HepG2 (cell line): Measurements from ENCODE around the gene ALK. TPM values are rescaled to one million over a fixed set of nuclear protein-coding genes. Genes with fewer than 3 reads are reported as not detected.

ENCODE experiments used
- ATAC-seq: fragments of 200-7000 bp; cut with Tn5 transposase; 3 replicates; pipeline ENCODE4 v1.9.1; 2020; ENCODE audit warnings: mild to moderate bottlenecking, moderate library complexity
- BruUV-seq: library from RNA; stranded (reverse); fragments of 400-500 nt; replicated peaks from 2 replicates; lab custom pipeline; 2021; lab: Mats Ljungman, UMichigan
- CTCF ChIA-PET: fragments of 300-600 bp; formaldehyde crosslinking; extraction: SDS; loops from one replicate; lab custom pipeline; 2021; ENCODE audit warnings: low total read pairs, inconsistent platforms, low intra/inter-chr PET ratio; lab: Yijun Ruan, JAX
- POLR2A ChIA-PET: fragments of 350-600 bp; sonication (Branson Sonifier 250); formaldehyde crosslinking; loops from one replicate; lab custom pipeline; 2020; ENCODE audit warnings: antibody characterized with exemption, inconsistent platforms; lab: Yijun Ruan, JAX
- DNase-seq: peaks from one replicate; pipeline ENCODE4 v3.0.0-alpha.2; 2015; ENCODE audit warnings: low spot score
- FAIRE-seq: peaks from 3 replicates; lab custom pipeline; 2011; peaks lifted over from hg19 to GRCh38; lab: Jason Lieb, UNC
- H2AFZ ChIP-seq: one replicate; pipeline ENCODE4 v1.6.1; 2011; ENCODE audit warnings: low read length, inconsistent platforms
- H3K27ac ChIP-seq: fragments of 300-600 bp; 3 replicates; pipeline ENCODE4 v1.8.0; 2011; ENCODE audit warnings: mixed run types, mild to moderate bottlenecking, mixed read lengths, low read length, inconsistent platforms; ENCODE audit not compliant: insufficient read depth; ENCODE audit errors: extremely low read length
- H3K27me3 ChIP-seq, 2 experiments: fragments of 200-600 bp in 1 of 2; 2 replicates in 1 of 2; 3 replicates in 1 of 2; pipeline versions ENCODE4 v1.6.0 to v1.8.0; 2011; ENCODE audit warnings: low read length in 2 of 2, mild to moderate bottlenecking in 2 of 2, moderate library complexity in 2 of 2, inconsistent platforms in 1 of 2; ENCODE audit not compliant: insufficient read depth in 2 of 2, control insufficient read depth in 1 of 2
- H3K36me3 ChIP-seq, 2 experiments: fragments of 200-600 bp in 1 of 2; replicated peaks in 1 of 2; 2 replicates in 1 of 2; 3 replicates in 1 of 2; pipeline versions ENCODE4 v1.5.1 to v1.8.0; 2011; ENCODE audit warnings: low read length in 2 of 2, inconsistent platforms in 1 of 2; ENCODE audit not compliant: insufficient read depth in 2 of 2, control insufficient read depth in 1 of 2
- H3K4me1 ChIP-seq: 2 replicates; pipeline ENCODE4 v1.5.1; 2012; ENCODE audit warnings: low read length, inconsistent platforms; ENCODE audit not compliant: insufficient read depth
- H3K4me2 ChIP-seq: 2 replicates; pipeline ENCODE4 v1.6.0; 2011; ENCODE audit warnings: low read depth, low read length, inconsistent platforms
- H3K4me3 ChIP-seq, 3 experiments: fragments of 200-600 bp in 1 of 3; sonication (generic), shearing (Covaris generic) in 1 of 3; replicated peaks in 1 of 3; 2 replicates each; pipeline ENCODE4 v1.5.1; 2011 to 2016; ENCODE audit warnings: low read length in 3 of 3, inconsistent platforms in 2 of 3, low read depth in 2 of 3, mild to moderate bottlenecking in 2 of 3, control low read depth in 1 of 3, mixed read lengths in 1 of 3; ENCODE audit not compliant: insufficient read depth in 1 of 3
- H3K79me2 ChIP-seq: one replicate; pipeline ENCODE4 v1.6.1; 2011; ENCODE audit warnings: low read length, inconsistent platforms; ENCODE audit not compliant: insufficient read depth
- H3K9ac ChIP-seq: 2 replicates; pipeline ENCODE4 v1.6.0; 2011; ENCODE audit warnings: mild to moderate bottlenecking, low read depth, low read length, inconsistent platforms; ENCODE audit not compliant: insufficient read depth
- H3K9me3 ChIP-seq: 2 replicates; pipeline ENCODE4 v1.5.1; 2012; ENCODE audit warnings: mild to moderate bottlenecking, low read length
- H4K20me1 ChIP-seq: 2 replicates; pipeline ENCODE4 v1.6.0; 2011; ENCODE audit warnings: inconsistent platforms, mild to moderate bottlenecking, low read length, moderate library complexity; ENCODE audit not compliant: insufficient read depth
- FOXJ3 ChIP-seq: sonication (generic); formaldehyde crosslinking; IDR thresholded peaks from 2 replicates; pipeline ENCODE4 v1.4.0; 2020; ENCODE audit warnings: missing genetic modification reagents, mild to moderate bottlenecking, borderline replicate concordance
- SNAPC2 ChIP-seq: sonication (generic); formaldehyde crosslinking; IDR thresholded peaks from 2 replicates; pipeline ENCODE4 v1.8.1; 2022; ENCODE audit warnings: mild to moderate bottlenecking, missing genetic modification reagents
- SP1 ChIP-seq, 2 experiments: fragments of 450-650 bp in 1 of 2; sonication (generic) in 1 of 2; formaldehyde crosslinking in 1 of 2; IDR thresholded peaks; 2 replicates each; pipeline versions ENCODE4 v1.4.0 to v1.6.1; 2016 to 2020; ENCODE audit warnings: missing genetic modification reagents in 1 of 2
- ZFX ChIP-seq: sonication (generic); formaldehyde crosslinking; IDR thresholded peaks from 2 replicates; pipeline ENCODE4 v1.4.0; 2020; ENCODE audit warnings: mild to moderate bottlenecking, low read depth, missing genetic modification reagents, moderate library complexity
- ZFY ChIP-seq: sonication (generic); formaldehyde crosslinking; IDR thresholded peaks from 2 replicates; pipeline ENCODE4 v1.4.0; 2020; ENCODE audit warnings: missing genetic modification reagents
- ZNF747 ChIP-seq: sonication (generic); formaldehyde crosslinking; IDR thresholded peaks from 2 replicates; pipeline ENCODE4 v1.8.1; 2023; ENCODE audit warnings: missing genetic modification reagents, mild to moderate bottlenecking, borderline replicate concordance
- ZNF775 ChIP-seq: sonication (generic); formaldehyde crosslinking; IDR thresholded peaks from 2 replicates; pipeline ENCODE4 v1.4.0; 2020; ENCODE audit warnings: missing genetic modification reagents, mild to moderate bottlenecking, moderate library complexity, borderline replicate concordance
- ZSCAN22 ChIP-seq: sonication (generic); formaldehyde crosslinking; IDR thresholded peaks from 2 replicates; pipeline ENCODE4 v1.4.0; 2020; ENCODE audit warnings: mild to moderate bottlenecking, missing genetic modification reagents
- WGBS: methylation state at CpG from one replicate; pipeline ENCODE4 v1.1.6; 2017; ENCODE audit warnings: low lambda C conversion rate; 5-methylcytosine and 5-hydroxymethylcytosine counted together
- in situ Hi-C: cut with HindIII; loops from 2 replicates; pipeline ENCODE4 v1.10.0; 2017; ENCODE audit warnings: low pct_unique_long_range_greater_than_20kb; ENCODE audit not compliant: extremely low pct_ligation_motif_present
- intact Hi-C: fragments of 100-400 bp; cut with micrococcal nuclease; formaldehyde crosslinking; loops from one replicate; pipeline ENCODE4 v1.10.0; 2022; ENCODE audit not compliant: unreplicated experiment
- polyA plus RNA-seq, 8 experiments: library from polyadenylated mRNA; depleted of rRNA in 3 of 8; stranded (reverse) in 7 of 8; unstranded in 1 of 8; fragments of >200 nt; fragmentation: Illumina TruSeq in 4 of 8; extraction: Trizol in 4 of 8; gene quantifications; 2 replicates each; pipeline versions ENCODE4 v1.2.1 to v1.2.3, GENCODE V29; 2011 to 2016; ENCODE audit warnings: low read depth in 4 of 8, missing spikeins in 1 of 8, mixed read lengths in 1 of 8; ENCODE audit not compliant: insufficient read depth in 1 of 8
- total RNA-seq, 5 experiments: library from RNA; depleted of rRNA; stranded (reverse); fragments of >200 nt; fragmentation: Illumina TruSeq; extraction: Trizol; gene quantifications; 2 replicates each; pipeline ENCODE4 v1.2.3, GENCODE V29; 2016; ENCODE audit warnings: low read depth in 1 of 5
- TF ChIP-seq, protein P1 (sequence below): IDR thresholded peaks from 2 replicates; pipeline ENCODE4 v1.6.1; 2016; ENCODE audit warnings: low read depth

Gene ALK
- total and polyA plus RNA-seq, 2 of the 13 experiments (the other 11 are each of a cell fraction or from before 2014, with no cell fraction given) = not detected

DNA sequence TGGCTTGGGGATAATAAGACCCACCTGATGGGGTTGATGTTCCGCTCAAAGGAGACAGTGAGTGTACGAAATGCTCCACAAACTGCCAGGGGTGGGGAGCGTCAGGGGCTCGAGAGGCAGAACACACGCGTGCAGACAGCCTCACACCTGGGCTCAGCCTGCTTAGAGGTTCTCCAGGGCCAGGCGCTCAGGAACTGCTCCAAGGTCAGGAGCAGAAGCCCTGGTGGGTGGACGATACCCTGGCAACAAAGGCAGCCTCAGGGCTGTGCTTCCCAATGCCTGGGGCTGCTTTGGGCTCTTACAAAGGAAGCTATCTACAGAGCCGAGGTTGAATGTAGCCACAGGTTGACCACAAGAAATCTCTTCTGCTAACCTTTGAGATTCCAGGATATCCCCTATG, 691.7 kb downstream of the ALK start:
- Histone ChIP-seq H3K9ac (no peak overlapping the region), H3K4me2 (no peak overlapping the region), H3K4me3 (no peak overlapping the region), H2AFZ (no peak overlapping the region), H3K36me3 (no peaks in the 10 kb centered on the region), H4K20me1 (no peaks in the 10 kb centered on the region), H3K4me1 (no peaks in the 10 kb centered on the region), H3K27ac (no peak overlapping the region), H3K27me3 (peaks cover 15 to 87% of the 10 kb centered on the region in 2 experiments; a peak in 4 of 5 replicates)
- ATAC-seq (no peak), DNase-seq (no peak)
- ChIA-PET CTCF (no interaction called here), POLR2A (no interaction called here)
- in situ Hi-C loops (no loop called here), intact Hi-C loops (no loop called here)
- no TSS peak for BruUV-seq
- WGBS = 4% methylated on average over 6 of the region's 9 CpGs
- TF ChIP-seq SNAPC2 (CRISPR knock-in tag) (no peak), ZSCAN22 (CRISPR knock-in tag) (no peak), ZNF747 (CRISPR knock-in tag) (no peak), SP1 (IDR thresholded peaks at IDR 0.05) (no peak), SP1 (CRISPR knock-in tag; IDR thresholded peaks at IDR 0.05) (no peak), ZFX (CRISPR knock-in tag) (no peak), FOXJ3 (CRISPR knock-in tag) (no peak), ZNF775 (CRISPR knock-in tag) (no peak), ZFY (no peak)
- TF ChIP-seq, protein P1, sequence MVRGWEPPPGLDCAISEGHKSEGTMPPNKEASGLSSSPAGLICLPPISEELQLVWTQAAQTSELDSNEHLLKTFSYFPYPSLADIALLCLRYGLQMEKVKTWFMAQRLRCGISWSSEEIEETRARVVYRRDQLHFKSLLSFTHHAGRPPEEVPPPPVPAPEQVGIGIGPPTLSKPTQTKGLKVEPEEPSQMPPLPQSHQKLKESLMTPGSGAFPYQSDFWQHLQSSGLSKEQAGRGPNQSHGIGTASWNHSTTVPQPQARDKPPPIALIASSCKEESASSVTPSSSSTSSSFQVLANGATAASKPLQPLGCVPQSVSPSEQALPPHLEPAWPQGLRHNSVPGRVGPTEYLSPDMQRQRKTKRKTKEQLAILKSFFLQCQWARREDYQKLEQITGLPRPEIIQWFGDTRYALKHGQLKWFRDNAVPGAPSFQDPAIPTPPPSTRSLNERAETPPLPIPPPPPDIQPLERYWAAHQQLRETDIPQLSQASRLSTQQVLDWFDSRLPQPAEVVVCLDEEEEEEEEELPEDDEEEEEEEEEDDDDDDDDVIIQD (CRISPR knock-in tag) = no peak
- TF ChIP-seq, all 625 proteins: peak for 0
- no peaks in the 10 kb centered on the region for H3K79me2 ChIP-seq
- H3K9me3 ChIP-seq = no peaks in the 10 kb centered on the region
- FAIRE-seq = no peak
